Measurements from ENCODE around the gene MLNR. TPM values are rescaled to one million over a fixed set of nuclear protein-coding genes. Genes with fewer than 3 reads are reported as not detected.

MLNR gene
- total RNA-seq, 1 experiment from 2014 or later, result not detected

DNA sequence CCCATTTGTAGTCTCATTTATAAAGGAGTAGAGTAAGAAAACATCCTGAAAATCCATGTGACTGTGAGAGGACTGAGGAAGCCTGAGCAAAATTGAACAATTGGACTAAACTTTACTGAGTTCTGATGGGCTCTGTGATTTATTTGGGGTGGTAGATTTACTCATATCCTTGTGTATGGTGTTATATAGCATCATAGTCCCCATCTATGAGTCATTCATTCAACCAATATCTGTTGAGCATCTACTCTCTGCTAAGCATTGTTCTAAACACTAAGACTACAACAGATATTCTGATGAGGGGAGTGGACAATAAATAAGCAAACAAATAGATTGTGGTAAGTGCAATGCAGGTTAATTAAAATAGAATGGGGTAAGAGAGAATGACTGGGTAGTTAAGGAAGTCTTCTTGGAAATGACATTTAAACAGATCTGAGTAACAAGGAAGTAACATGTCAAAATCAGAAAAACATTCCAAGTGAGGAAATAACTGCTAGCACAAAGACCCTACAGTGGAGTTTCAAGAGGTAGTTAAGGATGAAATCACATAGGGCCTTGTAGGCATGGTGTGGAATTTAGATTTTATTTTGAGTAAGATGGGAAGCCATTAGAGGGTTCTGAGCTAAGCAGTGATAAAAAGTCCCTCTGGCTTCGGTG lies 36.3 kb upstream of the MLNR start:
- Mint-ChIP-seq H3K9me3 (ENCODE audit: unreplicated experiment) (no peaks in the 10 kb centered on the region), H3K36me3 (ENCODE audit: insufficient read depth, unreplicated experiment) (peaks cover 28% of the 10 kb centered on the region), H3K27ac (ENCODE audit: unreplicated experiment) (no peak overlapping the region), H3K4me1 (ENCODE audit: low read depth, unreplicated experiment) (no peaks in the 10 kb centered on the region), H3K4me3 (ENCODE audit: unreplicated experiment) (no peak overlapping the region), H3K27me3 (ENCODE audit: insufficient read depth, unreplicated experiment) (no peaks in the 10 kb centered on the region)
- intact Hi-C loops (cut with micrococcal nuclease; ENCODE audit: unreplicated experiment), result no loop called here
- Histone ChIP-seq H3K9me3 (no peaks in the 10 kb centered on the region), H3K36me3 (ENCODE audit: control insufficient read depth, insufficient read depth, low read length) (no peaks in the 10 kb centered on the region), H3K4me1 (no peaks in the 10 kb centered on the region), H3K27me3 (replicated peaks; ENCODE audit: control insufficient read depth, insufficient read depth, low read length) (no peaks in the 10 kb centered on the region), H3K4me3 (ENCODE audit: low read depth, low read length) (no peak overlapping the region)
- ChIA-PET POLR2A (no interaction called here), CTCF (no interaction called here)
- TF ChIP-seq, protein P1, sequence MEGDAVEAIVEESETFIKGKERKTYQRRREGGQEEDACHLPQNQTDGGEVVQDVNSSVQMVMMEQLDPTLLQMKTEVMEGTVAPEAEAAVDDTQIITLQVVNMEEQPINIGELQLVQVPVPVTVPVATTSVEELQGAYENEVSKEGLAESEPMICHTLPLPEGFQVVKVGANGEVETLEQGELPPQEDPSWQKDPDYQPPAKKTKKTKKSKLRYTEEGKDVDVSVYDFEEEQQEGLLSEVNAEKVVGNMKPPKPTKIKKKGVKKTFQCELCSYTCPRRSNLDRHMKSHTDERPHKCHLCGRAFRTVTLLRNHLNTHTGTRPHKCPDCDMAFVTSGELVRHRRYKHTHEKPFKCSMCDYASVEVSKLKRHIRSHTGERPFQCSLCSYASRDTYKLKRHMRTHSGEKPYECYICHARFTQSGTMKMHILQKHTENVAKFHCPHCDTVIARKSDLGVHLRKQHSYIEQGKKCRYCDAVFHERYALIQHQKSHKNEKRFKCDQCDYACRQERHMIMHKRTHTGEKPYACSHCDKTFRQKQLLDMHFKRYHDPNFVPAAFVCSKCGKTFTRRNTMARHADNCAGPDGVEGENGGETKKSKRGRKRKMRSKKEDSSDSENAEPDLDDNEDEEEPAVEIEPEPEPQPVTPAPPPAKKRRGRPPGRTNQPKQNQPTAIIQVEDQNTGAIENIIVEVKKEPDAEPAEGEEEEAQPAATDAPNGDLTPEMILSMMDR (IDR thresholded peaks at IDR 0.05; ENCODE audit: insufficient read depth in 1 of 2, low read depth in 1 of 2, low read length in 1 of 2, severe bottlenecking in 1 of 2, unreplicated experiment in 1 of 2), result no peak
- no peak for DNase-seq
- no TSS peak for BruUV-seq (replicated peaks)

DNA sequence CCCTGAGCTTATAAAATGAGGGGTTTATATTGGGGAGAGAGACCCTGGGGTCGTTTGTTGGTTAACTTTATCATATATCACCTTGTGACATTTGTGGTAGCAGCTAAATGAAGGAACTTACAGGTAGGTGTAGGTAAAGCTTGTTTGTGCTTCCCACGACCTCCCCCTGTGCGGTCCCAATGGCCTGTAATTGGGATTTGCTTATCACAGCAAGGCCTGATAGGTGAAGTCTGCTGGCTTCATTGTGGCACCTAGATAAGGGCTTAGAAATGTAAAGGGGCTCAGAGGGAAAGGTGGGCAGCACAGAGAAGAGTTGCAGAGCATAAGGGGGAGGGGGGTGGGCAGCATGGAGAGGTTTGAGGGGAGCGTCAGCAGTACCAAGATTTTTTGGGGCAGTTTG lies 35.5 kb upstream of the MLNR start:
- TF ChIP-seq, protein P1 (IDR thresholded peaks at IDR 0.05; ENCODE audit: insufficient read depth in 1 of 2, low read depth in 1 of 2, low read length in 1 of 2, severe bottlenecking in 1 of 2, unreplicated experiment in 1 of 2), result no peak
- POLR2A ChIA-PET, result no interaction called here
- Mint-ChIP-seq H3K36me3 (ENCODE audit: insufficient read depth, unreplicated experiment) (peaks cover 29% of the 10 kb centered on the region), H3K27me3 (ENCODE audit: insufficient read depth, unreplicated experiment) (no peaks in the 10 kb centered on the region), H3K4me3 (ENCODE audit: unreplicated experiment) (no peak overlapping the region), H3K27ac (ENCODE audit: unreplicated experiment) (no peak overlapping the region), H3K4me1 (ENCODE audit: low read depth, unreplicated experiment) (no peaks in the 10 kb centered on the region), H3K9me3 (ENCODE audit: unreplicated experiment) (no peaks in the 10 kb centered on the region)
- H3K36me3 ChIP-seq (ENCODE audit: control insufficient read depth, insufficient read depth, low read length), result no peaks in the 10 kb centered on the region
- BruUV-seq (replicated peaks), result no TSS peak
- CTCF ChIA-PET, result no interaction called here
- intact Hi-C loops (cut with micrococcal nuclease; ENCODE audit: unreplicated experiment), result no loop called here
- no peaks in the 10 kb centered on the region for H3K4me1 ChIP-seq
- DNase-seq, result no peak
- no peaks in the 10 kb centered on the region for H3K9me3 ChIP-seq
- no peaks in the 10 kb centered on the region for H3K27me3 ChIP-seq (replicated peaks; ENCODE audit: control insufficient read depth, insufficient read depth, low read length)
- no peak overlapping the region for H3K4me3 ChIP-seq (ENCODE audit: low read depth, low read length)

DNA sequence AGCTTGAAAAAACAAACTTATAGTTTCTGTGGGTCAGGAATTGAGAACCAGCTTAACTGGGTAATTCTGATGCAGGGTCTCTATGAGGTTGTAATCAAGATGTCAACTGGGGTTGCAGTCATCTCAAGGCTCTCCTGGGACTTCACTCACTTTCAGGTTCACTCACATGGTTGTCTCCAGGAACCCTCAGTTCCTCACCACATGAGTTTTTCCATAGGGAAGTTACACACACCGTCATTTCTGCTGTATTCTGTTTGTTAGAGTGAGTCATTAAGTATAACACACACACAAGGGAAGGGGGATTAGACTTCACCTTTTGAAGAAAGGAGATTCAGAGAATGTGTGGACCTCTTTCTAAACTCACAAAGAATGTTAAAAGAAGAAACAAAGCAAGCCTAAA lies 34.9 kb upstream of the MLNR start:
- Mint-ChIP-seq H3K27ac (ENCODE audit: unreplicated experiment) (no peak overlapping the region), H3K27me3 (ENCODE audit: insufficient read depth, unreplicated experiment) (no peaks in the 10 kb centered on the region), H3K36me3 (ENCODE audit: insufficient read depth, unreplicated experiment) (peaks cover 29% of the 10 kb centered on the region), H3K4me3 (ENCODE audit: unreplicated experiment) (no peak overlapping the region), H3K4me1 (ENCODE audit: low read depth, unreplicated experiment) (no peaks in the 10 kb centered on the region), H3K9me3 (ENCODE audit: unreplicated experiment) (no peaks in the 10 kb centered on the region)
- ChIA-PET CTCF (no interaction called here), POLR2A (no interaction called here)
- BruUV-seq (replicated peaks), result no TSS peak
- TF ChIP-seq, protein P1 (IDR thresholded peaks at IDR 0.05; ENCODE audit: insufficient read depth in 1 of 2, low read depth in 1 of 2, low read length in 1 of 2, severe bottlenecking in 1 of 2, unreplicated experiment in 1 of 2), result no peak
- DNase-seq, result no peak
- H3K4me1 ChIP-seq, result no peaks in the 10 kb centered on the region
- intact Hi-C loops (cut with micrococcal nuclease; ENCODE audit: unreplicated experiment), result no loop called here
- no peaks in the 10 kb centered on the region for H3K36me3 ChIP-seq (ENCODE audit: control insufficient read depth, insufficient read depth, low read length)
- H3K27me3 ChIP-seq (replicated peaks; ENCODE audit: control insufficient read depth, insufficient read depth, low read length), result no peaks in the 10 kb centered on the region
- H3K4me3 ChIP-seq (ENCODE audit: low read depth, low read length), result no peak overlapping the region
- H3K9me3 ChIP-seq, result no peaks in the 10 kb centered on the region
